ENCODE data around the gene PRKCSH.

GRCh38 chr19:11401808-11402543 lies 33.5 kb upstream of the PRKCSH start:
- TF ChIP-seq CTCF (IDR thresholded peaks at IDR 0.05) (no peak), POLR2A (IDR thresholded peaks at IDR 0.05) (no peak)
